ENCODE data around the gene FGFBP2.
A peak's percentile ranks its signal among the peaks of the same experiment; 100 is the strongest.

Gene FGFBP2

DNA sequence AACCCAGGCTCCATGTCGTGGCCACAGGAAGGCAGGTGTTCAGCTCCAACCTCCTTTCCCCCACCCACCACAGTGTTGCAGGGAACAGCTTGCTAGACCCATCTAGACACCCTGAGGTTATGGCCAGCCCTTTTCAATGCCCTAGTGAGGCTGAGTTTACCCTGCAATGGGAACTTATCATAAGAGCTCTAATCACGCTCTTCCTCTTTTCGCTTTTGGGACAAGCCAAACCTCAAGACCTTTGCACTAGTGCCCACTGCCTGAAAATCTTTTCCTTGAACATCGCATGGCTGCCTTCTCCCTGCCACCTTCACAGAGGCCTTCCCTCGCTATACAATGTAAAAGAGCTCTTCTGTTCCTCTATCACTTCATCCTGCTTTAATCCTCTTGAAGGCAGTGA lies 2.4 kb upstream of the FGFBP2 start:
- no peaks in the 10 kb centered on the region for H3K27me3 ChIP-seq
- no peaks in the 10 kb centered on the region for H3K9me3 ChIP-seq
- TF ChIP-seq, protein P1, sequence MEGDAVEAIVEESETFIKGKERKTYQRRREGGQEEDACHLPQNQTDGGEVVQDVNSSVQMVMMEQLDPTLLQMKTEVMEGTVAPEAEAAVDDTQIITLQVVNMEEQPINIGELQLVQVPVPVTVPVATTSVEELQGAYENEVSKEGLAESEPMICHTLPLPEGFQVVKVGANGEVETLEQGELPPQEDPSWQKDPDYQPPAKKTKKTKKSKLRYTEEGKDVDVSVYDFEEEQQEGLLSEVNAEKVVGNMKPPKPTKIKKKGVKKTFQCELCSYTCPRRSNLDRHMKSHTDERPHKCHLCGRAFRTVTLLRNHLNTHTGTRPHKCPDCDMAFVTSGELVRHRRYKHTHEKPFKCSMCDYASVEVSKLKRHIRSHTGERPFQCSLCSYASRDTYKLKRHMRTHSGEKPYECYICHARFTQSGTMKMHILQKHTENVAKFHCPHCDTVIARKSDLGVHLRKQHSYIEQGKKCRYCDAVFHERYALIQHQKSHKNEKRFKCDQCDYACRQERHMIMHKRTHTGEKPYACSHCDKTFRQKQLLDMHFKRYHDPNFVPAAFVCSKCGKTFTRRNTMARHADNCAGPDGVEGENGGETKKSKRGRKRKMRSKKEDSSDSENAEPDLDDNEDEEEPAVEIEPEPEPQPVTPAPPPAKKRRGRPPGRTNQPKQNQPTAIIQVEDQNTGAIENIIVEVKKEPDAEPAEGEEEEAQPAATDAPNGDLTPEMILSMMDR (IDR thresholded peaks at IDR 0.05), result no peak
- H3K27ac ChIP-seq, result peak overlapping the region; percentile 16
- H3K4me1 ChIP-seq (ENCODE audit: control insufficient read depth in 1 of 2, insufficient read depth in 1 of 2, low read depth in 1 of 2, low read length in 1 of 2), result peaks cover 40 to 44% of the 10 kb centered on the region in 2 experiments
- no peaks in the 10 kb centered on the region for H3K36me3 ChIP-seq
- no peak overlapping the region for H3K4me3 ChIP-seq (ENCODE audit: low read depth in 1 of 2, low read length in 1 of 2)

DNA sequence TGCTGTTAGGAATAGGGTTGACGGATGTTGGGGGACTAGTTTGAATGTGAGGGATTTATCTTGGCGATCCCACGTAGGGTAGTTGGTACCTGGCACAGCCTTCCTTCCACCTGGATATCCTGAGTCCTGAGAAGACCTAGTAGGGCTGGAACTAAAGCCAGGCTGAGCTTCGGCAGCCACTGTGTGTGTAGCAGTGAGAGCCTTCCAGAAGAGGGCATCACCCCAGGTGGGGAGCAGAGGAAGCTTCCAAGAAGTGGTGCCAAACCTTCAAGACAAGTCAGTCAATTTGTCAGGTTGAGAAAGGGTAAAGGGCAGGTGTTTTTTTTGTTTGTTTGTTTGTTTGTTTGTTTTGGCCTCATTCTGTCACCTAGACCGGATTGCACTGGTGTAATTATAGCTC lies 1.2 kb upstream of the FGFBP2 start:
- Histone ChIP-seq H3K27me3 (no peaks in the 10 kb centered on the region), H3K27ac (peak overlapping the region; percentile 68), H3K4me1 (ENCODE audit: control insufficient read depth in 1 of 2, insufficient read depth in 1 of 2, low read depth in 1 of 2, low read length in 1 of 2) (peaks cover 40 to 44% of the 10 kb centered on the region in 2 experiments), H3K9me3 (no peaks in the 10 kb centered on the region), H3K36me3 (no peaks in the 10 kb centered on the region), H3K4me3 (ENCODE audit: low read depth in 1 of 2, low read length in 1 of 2) (no peak overlapping the region)
- TF ChIP-seq, protein P1 (IDR thresholded peaks at IDR 0.05), result no peak

DNA sequence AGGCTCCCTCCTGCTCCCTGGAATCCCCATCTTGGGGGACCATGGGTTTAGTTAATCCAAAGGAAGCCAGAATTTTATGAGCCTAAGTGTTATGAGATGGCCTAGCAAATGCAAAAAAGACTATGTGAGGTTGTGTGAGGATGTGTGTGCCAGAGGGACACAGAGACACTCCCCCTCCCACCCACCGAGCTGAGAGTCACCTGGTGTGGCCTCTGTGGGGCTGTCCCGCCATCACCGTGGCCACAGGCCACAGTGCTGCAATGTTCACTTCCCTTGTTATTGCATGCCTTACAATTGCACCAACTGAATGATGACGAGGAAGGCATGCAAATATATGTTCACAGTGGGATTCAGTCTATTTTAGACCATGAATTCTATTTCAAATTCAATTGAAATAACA lies 601 bp upstream of the FGFBP2 start:
- TF ChIP-seq, protein P1 (IDR thresholded peaks at IDR 0.05), result no peak
- Histone ChIP-seq H3K9me3 (no peaks in the 10 kb centered on the region), H3K27ac (peak overlapping the region; percentile 68), H3K4me3 (ENCODE audit: low read depth in 1 of 2, low read length in 1 of 2) (peak overlapping the region in 1 of 2 experiments; percentile 31), H3K4me1 (ENCODE audit: control insufficient read depth in 1 of 2, insufficient read depth in 1 of 2, low read depth in 1 of 2, low read length in 1 of 2) (peaks cover 40 to 44% of the 10 kb centered on the region in 2 experiments), H3K27me3 (no peaks in the 10 kb centered on the region), H3K36me3 (no peaks in the 10 kb centered on the region)

DNA sequence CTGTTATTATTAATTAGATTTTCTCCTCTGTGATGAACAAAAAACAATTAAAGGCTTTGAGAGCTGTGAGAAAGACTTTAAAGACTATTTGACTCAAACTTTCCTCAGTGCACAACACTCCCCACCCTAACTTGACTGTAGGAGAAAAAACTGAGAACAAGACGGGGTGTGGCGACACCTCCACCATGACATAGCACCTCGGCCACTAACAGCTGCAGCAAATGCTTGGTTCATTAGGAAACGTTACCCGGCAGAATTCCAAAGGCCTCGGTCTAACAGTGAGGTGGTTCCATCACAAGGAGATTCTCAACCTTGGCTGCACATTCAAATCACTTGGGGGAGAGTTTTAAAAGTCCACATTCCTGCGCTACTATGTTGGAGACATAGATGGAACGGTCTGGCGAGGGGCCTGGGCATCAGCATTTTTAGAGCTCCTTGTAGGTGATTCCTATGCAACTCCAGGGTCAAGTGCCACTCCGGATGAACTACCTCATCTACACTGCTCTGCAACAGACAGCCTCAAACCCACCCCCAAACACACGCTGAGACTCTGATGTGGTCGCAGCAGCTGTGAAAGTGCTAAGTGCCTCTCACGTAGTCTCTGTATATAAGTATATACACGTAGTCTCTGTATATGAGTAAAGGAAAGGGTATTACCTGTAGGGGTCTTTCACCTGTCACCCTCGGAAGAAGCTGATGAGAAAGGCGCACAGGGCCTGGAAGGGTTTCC lies 1.0 kb downstream of the FGFBP2 start:
- TF ChIP-seq, protein P1 (IDR thresholded peaks at IDR 0.05), result no peak
- H3K27me3 ChIP-seq, result no peaks in the 10 kb centered on the region
- H3K4me1 ChIP-seq (ENCODE audit: control insufficient read depth in 1 of 2, insufficient read depth in 1 of 2, low read depth in 1 of 2, low read length in 1 of 2), result peaks cover 40 to 44% of the 10 kb centered on the region in 2 experiments
- H3K27ac ChIP-seq, result peak overlapping the region; percentile 65
- no peaks in the 10 kb centered on the region for H3K36me3 ChIP-seq
- H3K4me3 ChIP-seq (ENCODE audit: low read depth in 1 of 2, low read length in 1 of 2), result peak overlapping the region in 1 of 2 experiments; percentile 32
- no peaks in the 10 kb centered on the region for H3K9me3 ChIP-seq

DNA sequence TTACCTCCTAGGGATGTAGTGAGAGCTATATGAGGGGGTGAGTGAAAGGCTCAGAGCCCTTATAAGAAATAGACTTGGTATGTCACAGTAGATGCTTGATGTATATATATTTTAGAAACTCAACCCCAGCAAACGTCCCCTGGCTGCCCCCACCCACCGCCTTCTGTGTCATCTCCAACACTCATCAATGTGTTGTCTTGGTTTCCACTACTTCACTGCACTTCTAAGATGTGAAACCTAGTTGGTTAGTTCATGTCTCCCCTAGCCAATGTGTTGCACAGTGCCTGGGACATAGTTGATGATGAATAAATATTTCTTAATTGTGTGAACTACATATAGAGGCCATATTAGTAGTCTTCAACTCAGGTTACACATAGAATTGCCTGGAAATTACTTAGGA lies 4.4 kb downstream of the FGFBP2 start:
- Histone ChIP-seq H3K4me3 (ENCODE audit: low read depth in 1 of 2, low read length in 1 of 2) (no peak overlapping the region), H3K27me3 (no peaks in the 10 kb centered on the region), H3K27ac (no peak overlapping the region), H3K36me3 (no peaks in the 10 kb centered on the region), H3K4me1 (ENCODE audit: control insufficient read depth in 1 of 2, insufficient read depth in 1 of 2, low read depth in 1 of 2, low read length in 1 of 2) (peaks cover 31 to 32% of the 10 kb centered on the region in 2 experiments), H3K9me3 (no peaks in the 10 kb centered on the region)
- TF ChIP-seq, protein P1 (IDR thresholded peaks at IDR 0.05), result no peak

Measured in neutrophil (primary cell).